NCI-H2227 treated with DMSO at 0.1 percent for 48 hours (cell line): ENCODE measurements around the gene SMARCC1.

Source experiments
- DNase-seq: peaks from one replicate; lab custom pipeline; 2025; lab: John Stamatoyannopoulos, UW

The SMARCC1 gene

GRCh38 chr3:47583320-47584075, 198.2 kb downstream of the SMARCC1 start:
- no peak for DNase-seq

- no peak for DNase-seq
These were observed 199.9 kb downstream of the SMARCC1 start for GRCh38 chr3:47581835-47582234.

GRCh38 chr3:47581422-47581821, 200.3 kb downstream of the SMARCC1 start:
- DNase-seq = no peak

GRCh38 chr3:47580481-47580880, 201.2 kb downstream of the SMARCC1 start:
- no peak for DNase-seq

GRCh38 chr3:47579875-47580274, 201.8 kb downstream of the SMARCC1 start:
- no peak for DNase-seq

GRCh38 chr3:47578691-47579632, 202.7 kb downstream of the SMARCC1 start, which contains the start of gene CSPG5:
TSS of gene CSPG5 (minus strand) at chr3:47578865. CDS start at chr3:47578693, 172 bp downstream.
- DNase-seq = peak; percentile 12

- no peak for DNase-seq
These were observed 203.5 kb downstream of the SMARCC1 start for GRCh38 chr3:47578119-47578632.

- no peak for DNase-seq
These were observed 204.0 kb downstream of the SMARCC1 start for GRCh38 chr3:47577583-47578118.

- no peak for DNase-seq
These were observed 208.2 kb downstream of the SMARCC1 start for GRCh38 chr3:47573190-47574172.

GRCh38 chr3:47571391-47572175, 210.1 kb downstream of the SMARCC1 start:
- no peak for DNase-seq

- no peak for DNase-seq
These were observed 212.8 kb downstream of the SMARCC1 start for GRCh38 chr3:47568901-47569300.

- no peak for DNase-seq
These were observed 214.5 kb downstream of the SMARCC1 start for GRCh38 chr3:47567149-47567548.

- DNase-seq = no peak
These were observed 215.0 kb downstream of the SMARCC1 start for GRCh38 chr3:47566667-47567066.

- no peak for DNase-seq
These were observed 215.8 kb downstream of the SMARCC1 start for GRCh38 chr3:47565734-47566550.

GRCh38 chr3:47556351-47556750, 225.3 kb downstream of the SMARCC1 start:
- no peak for DNase-seq

GRCh38 chr3:47554335-47554734, 227.4 kb downstream of the SMARCC1 start:
- DNase-seq = no peak

GRCh38 chr3:47553407-47553806, 228.3 kb downstream of the SMARCC1 start:
- DNase-seq = no peak

GRCh38 chr3:47542471-47543173, 239.1 kb downstream of the SMARCC1 start:
- DNase-seq = no peak

GRCh38 chr3:47541583-47542108, 240.0 kb downstream of the SMARCC1 start:
- no peak for DNase-seq
